ENCODE results near the gene PRKAR2A.
"Not testable (repeated sequence)": the region's sequence is repeated elsewhere in the genome, so short reads cannot be mapped to it uniquely, and the experiment has no call there.

PRKAR2A gene

DNA sequence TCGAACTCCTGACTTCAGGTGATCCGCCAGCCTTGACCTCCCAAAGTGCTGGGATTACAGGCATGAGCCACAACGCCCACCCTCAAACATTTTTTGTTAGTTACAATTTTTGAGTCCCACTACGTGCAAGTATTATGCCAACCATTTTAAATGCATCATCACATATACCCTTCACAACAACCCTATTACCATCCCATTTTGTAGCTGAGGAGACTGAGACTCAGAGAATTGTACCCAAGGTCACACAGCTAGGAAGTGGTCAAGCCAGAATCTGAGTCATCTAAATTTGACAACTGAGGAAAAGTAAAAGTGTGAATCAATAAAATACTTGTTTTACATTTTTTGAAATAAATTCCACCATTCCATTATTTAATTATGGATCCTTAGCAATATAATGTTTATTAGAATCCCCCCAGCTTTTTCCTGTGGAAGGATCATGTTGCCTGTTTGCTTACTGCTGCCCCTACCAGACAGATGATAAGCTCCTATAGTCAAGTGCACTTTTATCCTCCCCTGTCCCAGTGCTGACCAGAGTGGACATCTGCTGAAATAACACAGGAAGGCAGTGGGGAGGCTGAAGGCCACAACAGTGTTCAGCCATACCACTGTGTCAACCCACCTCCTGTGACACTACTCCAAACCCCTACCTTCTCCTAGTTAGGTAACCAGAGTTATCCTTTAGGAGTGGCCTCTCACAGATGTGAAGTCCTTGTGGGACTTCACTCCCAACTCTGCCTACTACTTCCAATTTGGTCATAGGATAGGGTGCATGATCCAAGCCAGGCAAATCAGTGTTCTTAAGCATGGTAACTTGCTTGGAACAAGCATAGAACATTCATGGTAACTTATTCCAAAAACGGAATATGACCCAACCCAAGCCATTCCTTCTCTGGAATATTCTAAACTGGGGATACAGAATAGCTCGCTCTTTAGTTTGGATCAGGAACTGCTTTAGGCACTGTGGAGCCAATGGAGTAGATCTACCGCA is 28.1 kb downstream of the PRKAR2A start:
- Mint-ChIP-seq H3K27ac (no peak overlapping the region), H3K9me3 (no peaks in the 10 kb centered on the region), H3K4me3 (no peak overlapping the region), H3K36me3 (peaks cover 10% of the 10 kb centered on the region), H3K27me3 (no peaks in the 10 kb centered on the region), H3K4me1 (peaks cover 19% of the 10 kb centered on the region)
- ATAC-seq = no peak

GRCh38 chr3:48811524-48811923 is 36.1 kb downstream of the PRKAR2A start:
- H3K4me1 Mint-ChIP-seq = peaks cover 20% of the 10 kb centered on the region
- no peak for ATAC-seq
- H3K4me3 Mint-ChIP-seq = peak overlapping the region; percentile 60
- no peaks in the 10 kb centered on the region for H3K9me3 Mint-ChIP-seq
- no peaks in the 10 kb centered on the region for H3K36me3 Mint-ChIP-seq
- H3K27me3 Mint-ChIP-seq = no peaks in the 10 kb centered on the region
- peak overlapping the region; percentile 79 for H3K27ac Mint-ChIP-seq

GRCh38 chr3:48804930-48805329 is 42.7 kb downstream of the PRKAR2A start:
- H3K9me3 Mint-ChIP-seq = no peaks in the 10 kb centered on the region
- H3K4me3 Mint-ChIP-seq = no peak overlapping the region
- no peaks in the 10 kb centered on the region for H3K4me1 Mint-ChIP-seq
- ATAC-seq = no peak
- H3K27me3 Mint-ChIP-seq = no peaks in the 10 kb centered on the region
- H3K27ac Mint-ChIP-seq = no peak overlapping the region
- H3K36me3 Mint-ChIP-seq = peaks cover 24% of the 10 kb centered on the region

GRCh38 chr3:48800831-48801230 is 46.8 kb downstream of the PRKAR2A start:
- H3K9me3 Mint-ChIP-seq, H3K27me3 Mint-ChIP-seq, H3K4me1 Mint-ChIP-seq, H3K27ac Mint-ChIP-seq, ATAC-seq, H3K4me3 Mint-ChIP-seq: not testable (repeated sequence)
- peaks cover 29% of the 10 kb centered on the region for H3K36me3 Mint-ChIP-seq

DNA sequence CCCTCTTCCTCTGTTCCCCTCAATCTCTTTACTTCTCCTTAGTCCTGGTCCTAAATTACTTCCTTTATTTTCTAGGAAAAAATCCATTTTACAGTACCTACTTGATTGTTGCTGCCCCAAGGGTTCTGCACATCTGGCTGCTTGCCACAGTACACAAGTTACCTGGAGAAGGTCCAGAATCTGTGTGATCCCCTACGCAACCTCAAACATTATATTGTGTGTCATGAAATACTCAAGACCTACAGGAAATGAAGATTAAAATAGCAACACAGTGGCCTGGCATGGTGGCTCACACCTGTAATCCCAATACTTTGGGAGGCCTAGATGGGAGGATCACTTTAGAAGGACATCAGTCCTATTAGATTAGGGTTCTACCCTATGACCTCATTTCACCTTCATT is 48.7 kb downstream of the PRKAR2A start:
- Mint-ChIP-seq H3K9me3 (no peaks in the 10 kb centered on the region), H3K27ac (no peak overlapping the region), H3K36me3 (peaks cover 20% of the 10 kb centered on the region), H3K4me1 (no peaks in the 10 kb centered on the region), H3K27me3 (no peaks in the 10 kb centered on the region), H3K4me3 (no peak overlapping the region)
- no peak for ATAC-seq

DNA sequence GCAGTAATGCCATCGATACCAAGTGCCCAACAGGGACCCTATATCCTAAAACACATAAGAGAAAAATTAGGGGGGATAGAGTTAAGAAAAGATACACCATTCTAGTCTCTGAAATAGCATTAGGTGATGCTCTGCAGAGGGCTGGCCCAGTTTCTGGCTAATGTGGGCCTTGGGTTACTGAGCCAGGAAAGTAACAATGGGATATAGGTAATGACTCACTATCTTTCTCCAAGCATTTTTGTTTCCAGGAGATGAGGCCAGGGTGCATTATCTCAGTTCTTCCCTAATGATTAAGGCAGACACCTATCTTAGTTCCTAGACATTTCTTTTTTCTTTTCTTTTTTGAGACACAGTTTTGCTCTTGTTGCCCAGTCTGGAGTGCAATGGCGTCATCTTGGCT is 50.0 kb downstream of the PRKAR2A start:
- Mint-ChIP-seq H3K27me3 (no peaks in the 10 kb centered on the region), H3K27ac (no peak overlapping the region), H3K36me3 (peaks cover 24% of the 10 kb centered on the region), H3K4me3 (no peak overlapping the region), H3K9me3 (no peaks in the 10 kb centered on the region), H3K4me1 (no peaks in the 10 kb centered on the region)
- ATAC-seq = no peak

GRCh38 chr3:48795997-48796732 is 51.5 kb downstream of the PRKAR2A start:
- Mint-ChIP-seq H3K4me3 (no peak overlapping the region), H3K9me3 (no peaks in the 10 kb centered on the region), H3K36me3 (peaks cover 17% of the 10 kb centered on the region), H3K4me1 (no peaks in the 10 kb centered on the region), H3K27ac (no peak overlapping the region), H3K27me3 (no peaks in the 10 kb centered on the region)
- ATAC-seq = no peak

DNA sequence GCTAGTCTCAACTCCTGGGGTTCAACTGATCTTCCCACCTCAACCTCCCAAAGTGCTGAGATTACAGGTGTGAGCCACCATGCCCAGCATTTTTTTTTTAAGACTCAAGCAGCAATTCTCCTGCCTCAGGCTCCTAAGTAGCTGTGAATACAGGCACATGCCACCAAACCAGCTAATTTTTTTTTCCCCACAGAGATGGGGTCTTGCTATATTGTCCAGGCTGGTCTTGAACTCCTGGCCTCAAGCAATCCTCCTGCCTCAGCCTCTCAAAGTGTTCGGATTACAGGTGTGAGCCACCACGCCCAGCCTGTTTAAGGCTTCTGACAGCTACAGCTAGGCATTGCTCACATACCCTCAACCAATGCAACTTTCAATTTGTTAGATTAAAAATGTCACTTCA is 54.2 kb downstream of the PRKAR2A start:
- H3K27ac Mint-ChIP-seq, H3K27me3 Mint-ChIP-seq, H3K4me1 Mint-ChIP-seq, H3K9me3 Mint-ChIP-seq, H3K4me3 Mint-ChIP-seq, ATAC-seq: not testable (repeated sequence)
- peaks cover 27% of the 10 kb centered on the region for H3K36me3 Mint-ChIP-seq

- no peak overlapping the region for H3K4me3 Mint-ChIP-seq
- H3K27ac Mint-ChIP-seq = no peak overlapping the region
- no peaks in the 10 kb centered on the region for H3K27me3 Mint-ChIP-seq
- ATAC-seq = no peak
- no peaks in the 10 kb centered on the region for H3K9me3 Mint-ChIP-seq
- H3K4me1 Mint-ChIP-seq = no peaks in the 10 kb centered on the region
- peaks cover 34% of the 10 kb centered on the region for H3K36me3 Mint-ChIP-seq
Measured at GRCh38 chr3:48789665-48790064, 58.0 kb downstream of the PRKAR2A start.

GRCh38 chr3:48788544-48789162 is 59.0 kb downstream of the PRKAR2A start:
- ATAC-seq = no peak
- Mint-ChIP-seq H3K4me3 (no peak overlapping the region), H3K27ac (no peak overlapping the region), H3K27me3 (no peaks in the 10 kb centered on the region), H3K9me3 (no peaks in the 10 kb centered on the region), H3K4me1 (no peaks in the 10 kb centered on the region), H3K36me3 (peaks cover 34% of the 10 kb centered on the region)

DNA sequence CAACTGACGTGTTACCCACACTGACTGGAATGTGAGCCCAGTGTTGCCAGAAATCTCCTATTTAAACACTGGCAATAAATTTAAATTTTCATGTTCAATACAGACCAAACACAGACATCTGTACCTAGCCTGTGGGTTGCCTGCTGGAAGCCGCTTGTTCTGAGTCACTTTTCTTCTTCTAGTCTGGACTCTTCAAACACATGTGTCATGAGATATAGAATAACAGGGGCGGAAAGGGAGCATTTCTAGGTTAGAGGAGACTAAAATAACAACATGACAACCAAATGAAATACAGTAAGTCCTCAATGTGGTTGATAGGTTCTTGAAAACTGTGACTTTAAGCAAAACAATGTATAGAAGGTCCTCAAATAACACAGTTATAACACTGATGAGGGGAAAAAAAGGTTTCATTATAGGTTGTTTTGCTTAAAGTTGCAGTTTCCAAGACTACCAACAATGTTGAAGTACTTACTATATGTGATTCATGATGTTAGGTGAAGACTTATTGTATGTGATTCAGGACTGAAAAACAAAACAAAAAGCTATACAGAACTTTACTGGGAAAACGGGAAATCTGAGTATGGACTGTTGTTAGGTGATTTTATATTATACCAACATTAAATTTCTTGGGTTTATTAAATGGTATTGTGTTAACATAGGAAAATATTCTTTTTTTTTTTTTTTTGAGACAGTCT is 63.1 kb downstream of the PRKAR2A start:
- H3K4me3 Mint-ChIP-seq = no peak overlapping the region
- peaks cover 37% of the 10 kb centered on the region for H3K36me3 Mint-ChIP-seq
- no peaks in the 10 kb centered on the region for H3K9me3 Mint-ChIP-seq
- ATAC-seq = no peak
- no peak overlapping the region for H3K27ac Mint-ChIP-seq
- no peaks in the 10 kb centered on the region for H3K4me1 Mint-ChIP-seq
- no peaks in the 10 kb centered on the region for H3K27me3 Mint-ChIP-seq

GRCh38 chr3:48783304-48783703 is 64.4 kb downstream of the PRKAR2A start:
- Mint-ChIP-seq H3K9me3 (no peaks in the 10 kb centered on the region), H3K36me3 (peaks cover 26% of the 10 kb centered on the region), H3K27me3 (no peaks in the 10 kb centered on the region), H3K4me1 (no peaks in the 10 kb centered on the region), H3K27ac (no peak overlapping the region), H3K4me3 (no peak overlapping the region)
- no peak for ATAC-seq

- Mint-ChIP-seq H3K27me3 (no peaks in the 10 kb centered on the region), H3K9me3 (no peaks in the 10 kb centered on the region), H3K4me3 (no peak overlapping the region), H3K36me3 (peaks cover 32% of the 10 kb centered on the region), H3K27ac (no peak overlapping the region), H3K4me1 (no peaks in the 10 kb centered on the region)
- no peak for ATAC-seq
Measured at GRCh38 chr3:48782046-48782445, 65.6 kb downstream of the PRKAR2A start.

DNA sequence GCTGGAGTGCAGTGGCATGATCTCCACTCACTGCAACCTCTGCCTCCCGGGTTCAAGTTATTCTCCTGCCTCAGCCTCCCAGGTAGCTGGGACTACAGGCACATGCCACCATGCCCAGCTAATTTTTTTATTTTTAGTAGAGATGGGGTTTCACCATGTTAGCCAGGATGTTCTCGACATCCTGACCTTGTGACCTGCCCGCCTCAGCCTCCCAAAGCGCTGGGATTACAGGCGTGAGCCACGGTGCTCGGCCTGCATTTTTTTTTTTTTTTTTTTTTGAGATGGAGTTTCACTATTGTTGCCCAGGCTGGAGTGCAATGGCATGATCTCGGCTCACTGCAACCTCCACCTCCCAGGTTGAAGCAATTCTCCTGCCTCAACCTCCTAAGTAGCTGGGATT is 69.1 kb downstream of the PRKAR2A start:
- ATAC-seq, H3K27ac Mint-ChIP-seq, H3K9me3 Mint-ChIP-seq, H3K4me3 Mint-ChIP-seq, H3K4me1 Mint-ChIP-seq, H3K27me3 Mint-ChIP-seq: not testable (repeated sequence)
- peaks cover 38% of the 10 kb centered on the region for H3K36me3 Mint-ChIP-seq

DNA sequence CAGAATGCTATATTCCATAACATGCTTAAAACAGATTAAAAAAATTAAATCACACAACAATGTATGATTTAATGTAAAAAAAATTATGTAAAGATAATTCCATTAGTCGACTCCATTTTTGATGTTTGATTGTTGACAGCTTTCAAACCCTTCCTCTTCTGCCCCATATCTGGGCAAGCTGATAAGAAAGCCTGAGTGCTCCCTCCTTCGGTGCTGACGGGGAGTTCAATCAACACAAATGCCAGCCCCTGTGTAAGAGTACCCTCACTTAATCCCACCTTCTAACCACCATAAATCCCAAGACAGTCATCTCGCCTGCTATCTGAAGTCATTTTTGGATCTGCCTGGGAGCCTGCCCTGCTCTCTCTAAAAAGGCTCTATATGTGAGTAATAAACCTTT is 70.8 kb downstream of the PRKAR2A start:
- Mint-ChIP-seq H3K9me3 (no peaks in the 10 kb centered on the region), H3K27ac (no peak overlapping the region), H3K4me1 (no peaks in the 10 kb centered on the region), H3K36me3 (peaks cover 31% of the 10 kb centered on the region), H3K4me3 (no peak overlapping the region), H3K27me3 (no peaks in the 10 kb centered on the region)
- ATAC-seq = no peak
